Esophagus (tissue), 2 donors: ENCODE measurements around the gene SCAMP5. TPM values are rescaled to one million over a fixed set of nuclear protein-coding genes. Genes with fewer than 3 reads are reported as not detected.
A peak's percentile ranks its signal among the peaks of the same experiment; 100 is the strongest.

Experiments used
- H3K27ac ChIP-seq, 2 donors: one replicate each; pipeline ENCODE4 v1.5.1; 2013; ENCODE audit warnings: low read depth in 2 of 2, mild to moderate bottlenecking in 2 of 2, inconsistent platforms in 1 of 2, low read length in 1 of 2, moderate library complexity in 1 of 2
- H3K27me3 ChIP-seq, 2 donors: one replicate each; pipeline ENCODE4 v1.6.1; 2013; ENCODE audit warnings: low read length in 2 of 2, control low read depth in 1 of 2, mild to moderate bottlenecking in 1 of 2; ENCODE audit not compliant: insufficient read depth in 2 of 2, control insufficient read depth in 1 of 2
- H3K36me3 ChIP-seq, 2 donors: one replicate each; pipeline ENCODE4 v1.6.1; 2013; ENCODE audit warnings: low read length in 1 of 2; ENCODE audit not compliant: control insufficient read depth in 2 of 2, insufficient read depth in 2 of 2
- H3K4me1 ChIP-seq, 2 donors: one replicate each; pipeline ENCODE4 v1.6.1; 2013; ENCODE audit warnings: low read length in 1 of 2; ENCODE audit not compliant: control insufficient read depth in 2 of 2, insufficient read depth in 2 of 2
- H3K4me3 ChIP-seq, 2 donors: one replicate each; pipeline ENCODE4 v1.5.1; 2013; ENCODE audit warnings: low read length in 2 of 2, mild to moderate bottlenecking in 2 of 2, low read depth in 1 of 2, moderate library complexity in 1 of 2
- H3K9me3 ChIP-seq, 2 donors: one replicate each; pipeline ENCODE4 v1.6.1; 2013; ENCODE audit warnings: mild to moderate bottlenecking in 2 of 2, low read depth in 1 of 2, low read length in 1 of 2, moderate library complexity in 1 of 2; ENCODE audit not compliant: control insufficient read depth in 2 of 2, insufficient read depth in 1 of 2
- WGBS, 2 donors: extraction: QIAGEN DNeasy Blood & Tissue Kit; methylation state at CpG; one replicate each; pipeline ENCODE4 v1.1.7; 2013; 5-methylcytosine and 5-hydroxymethylcytosine counted together
- polyA plus RNA-seq, 2 donors: library from polyadenylated mRNA; stranded (reverse); fragments of 200-250 nt; gene quantifications; one replicate each; pipeline ENCODE4 v1.2.3, GENCODE V29; 2013
- donor health status: healthy with polysubstance abuse.
- donor health status: Bipolar disorder and iron deficiency.

Gene SCAMP5
- polyA plus RNA-seq, 2 donors: 0.24 to 0.41 TPM

DNA sequence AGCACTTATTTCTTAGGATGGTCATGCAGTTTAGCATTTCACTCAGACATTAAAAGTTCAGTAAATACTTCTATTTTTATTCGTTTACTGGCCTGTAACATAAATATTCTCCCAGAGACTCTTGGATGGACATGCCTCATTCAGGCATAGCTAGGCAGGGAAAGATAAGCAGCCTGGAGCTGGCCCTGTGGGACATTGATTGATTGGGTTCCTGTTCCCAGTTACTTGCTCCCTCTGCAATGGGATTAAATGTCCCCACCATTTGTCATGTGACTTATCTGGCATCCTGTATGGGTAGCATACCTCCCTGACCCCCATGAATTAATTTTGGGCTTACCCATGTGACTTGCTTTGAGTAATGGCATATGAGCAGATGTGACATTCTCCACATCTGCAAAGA, 2.7 kb upstream of the SCAMP5 start:
- Histone ChIP-seq H3K4me3 (no peak overlapping the region), H3K4me1 (peaks cover 6 to 9% of the 10 kb centered on the region in 2 donors), H3K9me3 (no peaks in the 10 kb centered on the region), H3K27me3 (no peaks in the 10 kb centered on the region), H3K27ac (no peak overlapping the region), H3K36me3 (no peaks in the 10 kb centered on the region)
- 46 to 50% methylated on average over 1 of the region's 1 CpG for WGBS, 2 donors

DNA sequence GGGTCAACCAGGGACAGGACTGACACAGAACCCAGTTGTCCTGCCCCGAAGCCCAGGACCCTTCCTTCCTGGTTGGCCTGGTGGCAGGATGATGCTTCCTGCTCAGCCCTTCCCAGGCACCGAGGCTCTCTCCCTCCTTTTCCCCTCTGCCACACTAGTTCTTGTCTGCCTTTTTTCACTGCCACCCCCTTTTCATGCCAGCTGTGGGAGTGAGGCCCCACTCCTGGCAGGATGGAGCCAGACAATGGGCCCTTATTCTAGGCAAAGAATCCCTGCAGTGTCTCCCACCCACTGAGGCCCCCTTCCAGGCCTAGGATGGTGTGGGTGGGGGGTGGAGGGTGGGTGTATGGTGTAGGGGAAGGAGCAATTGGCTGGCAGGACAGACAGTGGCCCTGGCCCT, 1.1 kb upstream of the SCAMP5 start:
- H3K36me3 ChIP-seq: no peaks in the 10 kb centered on the region
- no peaks in the 10 kb centered on the region for H3K9me3 ChIP-seq
- H3K27me3 ChIP-seq: no peaks in the 10 kb centered on the region
- peaks cover 6 to 9% of the 10 kb centered on the region in 2 donors for H3K4me1 ChIP-seq
- WGBS, 2 donors: 63 to 72% methylated on average over 2 of the region's 2 CpGs
- H3K4me3 ChIP-seq: no peak overlapping the region
- H3K27ac ChIP-seq: no peak overlapping the region

DNA sequence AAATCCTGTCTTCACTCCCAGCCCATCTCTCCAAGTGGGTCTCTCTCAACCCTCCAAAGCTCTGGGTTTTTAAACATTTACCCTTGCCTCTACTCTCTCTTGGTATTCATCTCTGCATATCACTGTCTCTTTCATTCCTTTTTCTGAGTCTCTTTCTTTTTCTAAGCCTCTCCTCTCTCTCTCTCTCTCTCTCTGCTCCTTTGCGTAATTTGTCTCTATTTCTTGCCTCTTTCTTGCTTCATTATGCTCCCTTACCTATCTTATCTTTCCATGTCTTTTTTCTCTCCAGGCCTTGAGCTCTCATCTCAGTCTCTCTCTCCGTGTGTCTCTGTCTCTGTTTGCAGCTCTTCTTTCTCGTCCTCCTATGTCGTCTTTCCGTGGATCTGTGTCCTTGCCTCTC, 678 bp upstream of the SCAMP5 start:
- no peaks in the 10 kb centered on the region for H3K36me3 ChIP-seq
- no peaks in the 10 kb centered on the region for H3K27me3 ChIP-seq
- no peaks in the 10 kb centered on the region for H3K9me3 ChIP-seq
- no peak overlapping the region for H3K27ac ChIP-seq
- H3K4me3 ChIP-seq: no peak overlapping the region
- peaks cover 6 to 9% of the 10 kb centered on the region in 2 donors for H3K4me1 ChIP-seq
- 42 to 52% methylated on average over 5 of the region's 5 CpGs for WGBS, 2 donors

DNA sequence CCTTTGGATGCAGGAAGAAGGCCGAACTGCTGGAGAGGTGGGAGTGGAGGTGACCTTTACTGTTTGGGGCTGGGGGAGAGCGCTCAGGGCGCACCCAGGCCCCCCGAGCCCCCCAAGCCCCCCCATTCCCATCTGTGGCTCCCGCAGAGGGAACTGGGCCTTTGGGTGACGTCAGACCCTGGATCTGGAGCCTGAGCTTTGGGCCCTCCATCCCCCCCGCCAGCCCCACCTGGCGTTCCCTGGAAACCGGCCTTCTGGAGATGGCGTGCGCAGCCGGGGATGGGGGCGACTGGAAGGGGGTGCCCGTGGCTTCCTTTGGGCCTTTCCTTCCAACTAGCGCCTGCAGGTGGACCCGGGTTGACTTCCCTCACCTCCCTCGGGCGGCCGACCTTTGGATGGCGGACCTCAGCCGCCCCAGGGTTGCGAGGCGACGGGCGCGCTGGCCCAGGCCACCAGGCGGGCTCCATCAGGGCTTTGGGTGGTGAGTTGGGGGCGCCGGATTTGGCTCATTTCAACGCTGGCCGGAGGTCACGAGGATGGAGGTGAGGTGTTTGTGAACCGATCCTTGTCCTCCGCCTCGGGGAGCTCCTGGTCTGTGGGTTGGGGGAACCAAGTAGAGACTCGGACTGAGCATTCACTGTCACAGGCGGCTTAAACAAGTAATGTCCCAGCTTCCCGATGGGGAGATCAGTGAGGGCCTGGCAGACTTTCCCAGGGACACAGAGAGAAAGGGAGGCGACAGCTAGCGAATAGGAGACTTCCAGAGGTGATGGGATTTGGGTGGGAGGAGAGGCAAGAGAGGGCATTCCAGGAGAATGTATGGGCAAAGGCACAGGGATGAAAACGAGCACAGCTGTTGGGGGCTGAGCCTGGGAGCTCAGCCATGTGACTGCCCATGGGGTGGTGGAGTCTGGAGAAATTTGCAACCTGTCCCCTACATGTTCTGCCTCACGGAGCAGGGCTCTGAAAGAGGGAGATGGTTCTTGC, 709 bp downstream of the SCAMP5 start:
- 10 to 13% methylated on average over 39 to 42 of the region's 42 CpGs for WGBS, 2 donors
- no peak overlapping the region for H3K27ac ChIP-seq

DNA sequence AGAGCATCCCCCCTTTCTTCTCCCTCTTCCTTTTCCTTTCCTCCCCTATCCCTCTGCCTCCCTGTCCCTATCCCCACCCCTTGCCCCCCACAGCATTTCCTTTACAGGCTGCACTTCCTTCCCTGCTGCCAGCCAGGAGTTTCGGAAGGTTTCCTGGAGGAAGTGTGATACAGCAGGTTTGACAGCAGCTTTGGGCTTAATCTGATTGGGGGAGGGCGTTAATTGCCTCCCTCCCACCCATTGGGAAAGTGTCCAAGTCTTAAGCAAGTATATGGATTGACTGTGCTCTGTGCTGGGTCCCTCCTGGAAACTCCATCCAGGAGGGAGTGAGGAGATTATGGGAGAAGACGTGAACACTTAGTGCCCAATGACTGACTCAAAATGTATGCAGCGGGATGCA, 1.8 kb downstream of the SCAMP5 start:
- H3K27me3 ChIP-seq: no peaks in the 10 kb centered on the region
- peaks cover 6 to 9% of the 10 kb centered on the region in 2 donors for H3K4me1 ChIP-seq
- H3K9me3 ChIP-seq: no peaks in the 10 kb centered on the region
- WGBS, 2 donors: 55 to 59% methylated on average over 4 of the region's 4 CpGs
- H3K4me3 ChIP-seq: no peak overlapping the region
- H3K36me3 ChIP-seq: no peaks in the 10 kb centered on the region
- no peak overlapping the region for H3K27ac ChIP-seq

More for the DNA sequence above, 709 bp downstream of the SCAMP5 start:
- H3K27me3 ChIP-seq: no peaks in the 10 kb centered on the region
- H3K36me3 ChIP-seq: no peaks in the 10 kb centered on the region
- peaks cover 6 to 9% of the 10 kb centered on the region in 2 donors for H3K4me1 ChIP-seq
- H3K4me3 ChIP-seq: peak overlapping the region; percentile 58 to 62
- H3K9me3 ChIP-seq: no peaks in the 10 kb centered on the region

DNA sequence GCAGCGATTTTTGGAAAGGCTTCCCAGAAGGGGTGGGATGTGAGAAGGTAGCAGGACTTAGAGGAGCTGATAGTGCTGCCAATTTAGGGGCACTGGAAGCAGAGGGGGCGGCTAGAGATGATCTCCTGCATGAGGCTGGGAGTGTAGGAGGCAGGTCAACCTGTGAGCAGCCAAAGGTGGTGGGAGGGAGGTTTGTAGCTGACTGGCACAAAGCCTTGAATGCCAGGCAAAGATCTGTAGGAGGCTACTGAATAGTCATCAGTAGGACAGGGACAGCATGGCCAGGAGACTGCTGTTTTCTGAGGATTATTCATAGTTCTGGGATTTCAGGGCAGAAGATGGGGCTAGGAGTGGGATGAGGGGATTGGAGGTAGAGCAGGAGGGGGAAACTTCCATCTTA, 2.2 kb downstream of the SCAMP5 start:
- 67 to 83% methylated on average over 2 of the region's 2 CpGs for WGBS, 2 donors
- Histone ChIP-seq H3K9me3 (no peaks in the 10 kb centered on the region), H3K27me3 (no peaks in the 10 kb centered on the region), H3K36me3 (no peaks in the 10 kb centered on the region), H3K4me3 (no peak overlapping the region), H3K4me1 (peaks cover 6 to 9% of the 10 kb centered on the region in 2 donors), H3K27ac (no peak overlapping the region)

DNA sequence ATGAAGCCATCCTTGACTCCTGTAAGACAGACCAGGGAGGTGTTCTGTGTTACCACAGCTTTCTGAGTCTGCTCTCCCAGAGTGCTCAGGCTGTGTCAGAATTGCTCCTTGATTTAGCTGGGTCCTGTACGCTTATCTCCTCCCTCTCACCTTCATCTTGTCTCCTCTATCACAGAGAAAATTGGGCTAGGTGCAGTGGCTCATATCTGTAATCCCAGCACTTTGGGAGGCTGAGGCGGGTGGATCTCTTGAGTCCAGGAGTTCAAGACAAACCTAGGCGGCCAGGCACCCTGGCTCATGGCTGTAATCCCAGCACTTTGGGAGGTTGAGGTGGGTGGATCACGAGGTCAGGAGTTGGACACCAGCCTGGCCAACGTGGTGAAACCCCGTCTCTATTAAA, 5.9 kb downstream of the SCAMP5 start:
- Histone ChIP-seq H3K9me3 (no peaks in the 10 kb centered on the region), H3K36me3 (no peaks in the 10 kb centered on the region), H3K4me1 (peaks cover 0 to 4% of the 10 kb centered on the region in 2 donors), H3K27ac (no peak overlapping the region), H3K4me3 (no peak overlapping the region), H3K27me3 (no peaks in the 10 kb centered on the region)
- WGBS, 2 donors: 74 to 78% methylated on average over 6 of the region's 6 CpGs

DNA sequence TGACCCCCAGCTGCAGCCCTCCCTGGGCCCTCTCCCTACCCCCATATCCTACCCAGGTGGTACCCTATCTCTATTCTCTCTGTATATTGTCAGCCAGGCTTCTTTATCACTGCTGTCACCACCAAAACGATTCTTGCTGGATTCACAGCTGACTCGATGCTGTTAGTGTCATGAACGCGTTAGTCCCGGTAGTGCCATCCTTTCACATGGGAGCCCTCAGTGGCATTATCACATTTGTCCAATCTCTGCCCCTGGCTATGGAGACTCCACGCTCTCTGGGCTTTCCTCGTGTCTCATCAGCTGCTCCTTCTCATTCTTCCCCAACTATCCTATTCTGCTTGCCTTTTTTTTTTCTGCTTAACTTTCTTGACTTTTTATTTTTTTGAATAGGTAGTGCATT, 7.0 kb downstream of the SCAMP5 start:
- 63 to 65% methylated on average over 7 of the region's 7 CpGs for WGBS, 2 donors
- Histone ChIP-seq H3K4me1 (peaks cover 0 to 1% of the 10 kb centered on the region in 2 donors), H3K36me3 (no peaks in the 10 kb centered on the region), H3K27ac (no peak overlapping the region), H3K27me3 (no peaks in the 10 kb centered on the region), H3K9me3 (no peaks in the 10 kb centered on the region), H3K4me3 (no peak overlapping the region)

DNA sequence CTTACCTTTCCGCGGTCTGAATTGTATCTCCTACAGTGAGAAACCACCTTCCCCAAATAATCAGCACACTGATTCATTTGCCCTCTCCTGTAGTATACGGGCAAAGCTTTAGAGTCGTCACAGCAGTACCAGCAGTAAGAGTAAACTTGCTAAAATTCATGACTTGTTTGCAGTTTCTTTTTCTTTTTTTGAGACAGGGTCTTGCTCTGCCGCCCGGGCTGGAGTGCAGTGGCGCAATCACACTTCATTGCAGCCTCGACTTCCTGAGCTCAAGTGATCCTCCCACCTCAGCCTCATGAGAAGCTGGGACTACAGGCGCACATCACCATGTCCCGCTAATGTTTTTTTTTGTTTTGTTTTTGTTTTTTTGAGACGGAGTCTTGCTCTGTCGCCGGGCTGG, 11.9 kb downstream of the SCAMP5 start:
- H3K27ac ChIP-seq: no peak overlapping the region
- no peaks in the 10 kb centered on the region for H3K9me3 ChIP-seq
- no peaks in the 10 kb centered on the region for H3K4me1 ChIP-seq
- 86 to 89% methylated on average over 13 of the region's 13 CpGs for WGBS, 2 donors
- H3K4me3 ChIP-seq: no peak overlapping the region
- no peaks in the 10 kb centered on the region for H3K27me3 ChIP-seq
- no peaks in the 10 kb centered on the region for H3K36me3 ChIP-seq

DNA sequence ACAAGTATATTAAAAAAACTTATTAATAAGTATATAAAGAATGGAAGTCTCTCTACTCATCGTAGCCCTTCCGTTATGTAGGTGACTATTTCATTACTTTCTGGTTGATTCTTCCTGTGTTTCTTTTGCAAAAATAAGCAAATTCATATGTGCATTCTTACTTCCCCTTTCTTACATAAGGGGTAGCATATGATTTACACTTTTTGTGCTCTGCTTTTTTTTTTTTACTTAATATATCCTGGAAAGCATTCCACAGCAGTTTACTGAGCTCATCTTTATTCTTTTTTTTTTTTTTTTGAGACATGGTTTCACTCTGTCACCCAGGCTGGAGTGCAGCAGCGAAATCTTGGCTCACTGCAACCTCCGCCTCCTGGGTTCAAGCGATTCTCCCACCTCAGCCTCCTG, 12.9 kb downstream of the SCAMP5 start:
- Histone ChIP-seq H3K36me3 (no peaks in the 10 kb centered on the region), H3K9me3 (no peaks in the 10 kb centered on the region), H3K4me3 (no peak overlapping the region), H3K27ac (no peak overlapping the region), H3K27me3 (no peaks in the 10 kb centered on the region), H3K4me1 (peaks cover 0 to 2% of the 10 kb centered on the region in 2 donors)
- WGBS, 2 donors: 82 to 83% methylated on average over 5 of the region's 5 CpGs
